ENCODE data around the gene RING1.

- TF ChIP-seq SIN3A (IDR thresholded peaks at IDR 0.05; ENCODE audit: low read depth) (no peak), MAX (IDR thresholded peaks at IDR 0.05) (no peak), CTCF (IDR thresholded peaks at IDR 0.05 in 2 of 3, conservative IDR thresholded peaks at IDR 0.05 in 1 of 3; ENCODE audit: borderline replicate concordance in 1 of 3, insufficient read depth in 1 of 3, low read depth in 2 of 3, low read length in 2 of 3) (no peak), CEBPB (IDR thresholded peaks at IDR 0.05; ENCODE audit: low read depth) (no peak), EGR1 (IDR thresholded peaks at IDR 0.05; ENCODE audit: low read depth) (no peak), EZH2phosphoT487 (IDR thresholded peaks at IDR 0.05; ENCODE audit: borderline replicate concordance) (no peak), EZH2 (IDR thresholded peaks at IDR 0.05) (no peak), CBX3 (IDR thresholded peaks at IDR 0.05; ENCODE audit: low read depth) (no peak), JUND (IDR thresholded peaks at IDR 0.05) (no peak), REST (IDR thresholded peaks at IDR 0.05; ENCODE audit: low read depth) (no peak), RAD21 (IDR thresholded peaks at IDR 0.05; ENCODE audit: low read depth) (no peak), POLR2AphosphoS5 (IDR thresholded peaks at IDR 0.05; ENCODE audit: low read depth, low read length) (no peak), POLR2A (IDR thresholded peaks at IDR 0.05; ENCODE audit: borderline replicate concordance, extremely low read depth, insufficient read depth, insufficient read length) (no peak), SP1 (IDR thresholded peaks at IDR 0.05; ENCODE audit: low read depth) (no peak)
Observed at GRCh38 chr6:33170176-33171015, 37.9 kb upstream of the RING1 start.

Measured in HCT116 (cell line).